CD14-positive monocyte (primary cell): ENCODE results near the gene RBFOX1. TPM values are rescaled to one million over a fixed set of nuclear protein-coding genes. Genes with fewer than 3 reads are reported as not detected.

Experiments used
- DNase-seq, 3 donors: peaks; one replicate each; pipeline ENCODE4 v3.0.0-alpha.2; 2011 to 2022
- H2AFZ ChIP-seq: 2 replicates; pipeline ENCODE4 v1.6.0; 2012; ENCODE audit warnings: mild to moderate bottlenecking, low read depth, low read length, inconsistent platforms; ENCODE audit not compliant: insufficient read depth, poor library complexity, severe bottlenecking
- H3K27ac ChIP-seq, 2 donors: 1 replicate in 1 of 2; 2 replicates in 1 of 2; pipeline ENCODE4 v1.5.1; 2012 to 2013; ENCODE audit warnings: low read length in 2 of 2, control low read depth in 1 of 2, inconsistent platforms in 1 of 2, low read depth in 1 of 2, mild to moderate bottlenecking in 1 of 2
- H3K27me3 ChIP-seq, 2 donors: one replicate each; pipeline versions ENCODE4 v1.6.0 to v1.6.1; 2011 to 2013; ENCODE audit warnings: low read length in 2 of 2; ENCODE audit not compliant: control insufficient read depth in 2 of 2, insufficient read depth in 2 of 2
- H3K36me3 ChIP-seq, 2 donors: replicated peaks in 1 of 2; 1 replicate in 1 of 2; 2 replicates in 1 of 2; pipeline versions ENCODE4 v1.5.1 to v1.6.1; 2012 to 2013; ENCODE audit warnings: low read length in 2 of 2, control low read depth in 1 of 2, inconsistent platforms in 1 of 2, mild to moderate bottlenecking in 1 of 2; ENCODE audit not compliant: insufficient read depth in 2 of 2, control insufficient read depth in 1 of 2
- H3K4me1 ChIP-seq, 2 donors: 1 replicate in 1 of 2; 2 replicates in 1 of 2; pipeline versions ENCODE4 v1.5.1 to v1.6.1; 2012 to 2013; ENCODE audit warnings: low read length in 2 of 2, control low read depth in 1 of 2, inconsistent platforms in 1 of 2, mild to moderate bottlenecking in 1 of 2, moderate library complexity in 1 of 2; ENCODE audit not compliant: insufficient read depth in 2 of 2, control insufficient read depth in 1 of 2
- H3K4me2 ChIP-seq: replicated peaks from 2 replicates; pipeline ENCODE3; 2012; ENCODE audit warnings: low read length, moderate library complexity, mild to moderate bottlenecking; ENCODE audit not compliant: poor library complexity, severe bottlenecking; ENCODE audit errors: extremely low read depth
- H3K4me3 ChIP-seq, 3 experiments: fragments of 200-600 bp in 1 of 3; sonication (generic) in 1 of 3; replicated peaks in 1 of 3; 1 replicate in 2 of 3; 2 replicates in 1 of 3; pipeline ENCODE4 v1.5.1; 2011 to 2013; ENCODE audit warnings: low read length in 3 of 3, mild to moderate bottlenecking in 3 of 3, control low read depth in 2 of 3, low read depth in 2 of 3, inconsistent platforms in 1 of 3, moderate library complexity in 1 of 3
- H3K79me2 ChIP-seq: 2 replicates; pipeline ENCODE4 v1.6.0; 2012; ENCODE audit warnings: mild to moderate bottlenecking, control low read depth, inconsistent platforms, low read length, moderate library complexity; ENCODE audit not compliant: insufficient read depth
- H3K9ac ChIP-seq: 2 replicates; pipeline ENCODE4 v1.6.0; 2017; ENCODE audit warnings: low read length, mild to moderate bottlenecking; ENCODE audit not compliant: insufficient read depth, poor library complexity, severe bottlenecking
- H3K9me3 ChIP-seq, 2 donors: replicated peaks in 1 of 2; 1 replicate in 1 of 2; 2 replicates in 1 of 2; pipeline versions ENCODE4 v1.5.1 to v1.6.1; 2012 to 2013; ENCODE audit warnings: low read length in 2 of 2, control low read depth in 1 of 2; ENCODE audit not compliant: control insufficient read depth in 1 of 2, insufficient read depth in 1 of 2
- H4K20me1 ChIP-seq: 2 replicates; pipeline ENCODE4 v1.6.0; 2012; ENCODE audit warnings: mild to moderate bottlenecking, low read length, control low read depth, moderate library complexity; ENCODE audit not compliant: insufficient read depth
- H3K27ac Mint-ChIP-seq, 7 donors: one replicate each; pipeline ENCODE4 v1.8.0; 2020; ENCODE audit warnings: mild to moderate bottlenecking in 7 of 7, mixed read lengths in 7 of 7, moderate library complexity in 6 of 7, inconsistent platforms in 2 of 7
- H3K27me3 Mint-ChIP-seq, 3 donors: one replicate each; pipeline ENCODE4 v1.8.0; 2021 to 2022; ENCODE audit warnings: low read depth in 3 of 3, mild to moderate bottlenecking in 3 of 3, mixed read lengths in 3 of 3, moderate library complexity in 3 of 3, inconsistent platforms in 1 of 3
- H3K36me3 Mint-ChIP-seq, 2 donors: one replicate each; pipeline ENCODE4 v1.8.0; 2020; ENCODE audit warnings: mixed read lengths in 2 of 2, inconsistent platforms in 1 of 2, mild to moderate bottlenecking in 1 of 2
- H3K4me1 Mint-ChIP-seq: one replicate; pipeline ENCODE4 v1.8.0; 2020; ENCODE audit warnings: mild to moderate bottlenecking, mixed read lengths
- H3K4me3 Mint-ChIP-seq, 2 donors: one replicate each; pipeline ENCODE4 v1.8.0; 2020; ENCODE audit warnings: mild to moderate bottlenecking in 2 of 2, mixed read lengths in 2 of 2, moderate library complexity in 1 of 2
- H3K9me3 Mint-ChIP-seq, 7 donors: one replicate each; pipeline ENCODE4 v1.8.0; 2020 to 2022; ENCODE audit warnings: mixed read lengths in 7 of 7, mild to moderate bottlenecking in 6 of 7, moderate library complexity in 6 of 7, inconsistent platforms in 2 of 7
- CTCF ChIP-seq: fragments of 200-600 bp; IDR thresholded peaks from one replicate; pipeline ENCODE4 v1.8.0; 2022; ENCODE audit warnings: antibody characterized with exemption, mild to moderate bottlenecking
- WGBS: methylation state at CpG from one replicate; pipeline ENCODE4 v1.1.5; 2013; ENCODE audit warnings: missing lambda C conversion rate; ENCODE audit not compliant: insufficient coverage; 5-methylcytosine and 5-hydroxymethylcytosine counted together
- intact Hi-C, 2 donors: fragments of 100-400 bp; cut with micrococcal nuclease; formaldehyde crosslinking; loops; one replicate each; pipeline versions ENCODE4 v1.15.0 to v1.15.1; 2023
- polyA plus RNA-seq, 3 donors: library from polyadenylated mRNA; depleted of rRNA in 1 of 3; unstranded in 2 of 3; stranded (reverse) in 1 of 3; fragments of 300-500 nt in 2 of 3; fragments of >200 nt in 1 of 3; fragmentation: Illumina TruSeq in 2 of 3; gene quantifications; 1 replicate in 2 of 3; 2 replicates in 1 of 3; pipeline ENCODE4 v1.2.3, GENCODE V29; 2012 to 2021

Gene RBFOX1
- polyA plus RNA-seq, 3 donors: not detected

GRCh38 chr16:7333180-7333725 lies 608 bp downstream of the RBFOX1 start:
- Histone ChIP-seq H3K27me3 (no peaks in the 10 kb centered on the region), H3K4me1 (no peaks in the 10 kb centered on the region), H4K20me1 (no peaks in the 10 kb centered on the region), H3K4me3 (no peak overlapping the region), H3K9me3 (no peaks in the 10 kb centered on the region), H3K4me2 (no peak overlapping the region), H3K9ac (no peak overlapping the region), H3K27ac (no peak overlapping the region), H3K36me3 (no peaks in the 10 kb centered on the region), H3K79me2 (no peaks in the 10 kb centered on the region), H2AFZ (no peak overlapping the region)
- intact Hi-C loops: no loop called here
- TF ChIP-seq CTCF: no peak
- Mint-ChIP-seq H3K36me3 (no peaks in the 10 kb centered on the region), H3K9me3 (peaks cover 0 to 5% (median 0%) of the 10 kb centered on the region in 7 donors), H3K27ac (no peak overlapping the region), H3K27me3 (peaks cover 0 to 3% (median 2%) of the 10 kb centered on the region in 3 donors), H3K4me1 (no peaks in the 10 kb centered on the region), H3K4me3 (no peak overlapping the region)
- no peak for DNase-seq
- 91% methylated on average over 3 of the region's 6 CpGs for WGBS

- WGBS: 84% methylated on average over 2 of the region's 3 CpGs
- no peaks in the 10 kb centered on the region for H3K9me3 ChIP-seq
- intact Hi-C loops: no loop called here
- peaks cover 0 to 5% (median 0%) of the 10 kb centered on the region in 7 donors for H3K9me3 Mint-ChIP-seq
- no peak for DNase-seq
- no peak overlapping the region for H3K9ac ChIP-seq
- H3K36me3 ChIP-seq: no peaks in the 10 kb centered on the region
- no peak overlapping the region for H3K4me3 Mint-ChIP-seq
- H2AFZ ChIP-seq: no peak overlapping the region
- H4K20me1 ChIP-seq: no peaks in the 10 kb centered on the region
- H3K4me2 ChIP-seq: no peak overlapping the region
- H3K79me2 ChIP-seq: no peaks in the 10 kb centered on the region
- H3K27ac Mint-ChIP-seq: no peak overlapping the region
- no peak overlapping the region for H3K4me3 ChIP-seq
- H3K4me1 ChIP-seq: no peaks in the 10 kb centered on the region
- H3K4me1 Mint-ChIP-seq: no peaks in the 10 kb centered on the region
- no peaks in the 10 kb centered on the region for H3K36me3 Mint-ChIP-seq
- H3K27ac ChIP-seq: no peak overlapping the region
- H3K27me3 ChIP-seq: no peaks in the 10 kb centered on the region
- TF ChIP-seq CTCF: no peak
- H3K27me3 Mint-ChIP-seq: peaks cover 0 to 3% (median 2%) of the 10 kb centered on the region in 3 donors
Observed at GRCh38 chr16:7334801-7335560, 2.3 kb downstream of the RBFOX1 start.
